GM21360 (cell line): ENCODE results near the gene SLC6A4.
"Not testable (repeated sequence)": the region's sequence is repeated elsewhere in the genome, so short reads cannot be mapped to it uniquely, and the experiment has no call there.

Experiments
- ATAC-seq: cut with Tn5 transposase; IDR thresholded peaks from one replicate; pipeline ENCODE4 v1.9.1; 2021; ENCODE audit warnings: mild to moderate bottlenecking, moderate library complexity; ENCODE audit not compliant: unreplicated experiment

The SLC6A4 gene

GRCh38 chr17:30220414-30220813 lies 15.1 kb downstream of the SLC6A4 start:
- ATAC-seq, result no peak

GRCh38 chr17:30219833-30220232 lies 15.7 kb downstream of the SLC6A4 start:
- no peak for ATAC-seq

GRCh38 chr17:30219315-30219714 lies 16.2 kb downstream of the SLC6A4 start:
- ATAC-seq, result no peak

GRCh38 chr17:30218799-30219198 lies 16.7 kb downstream of the SLC6A4 start:
- no peak for ATAC-seq

- ATAC-seq, result no peak
Measured at GRCh38 chr17:30217746-30218245, 17.7 kb downstream of the SLC6A4 start.

GRCh38 chr17:30217054-30217453 lies 18.4 kb downstream of the SLC6A4 start:
- ATAC-seq, result no peak

- ATAC-seq, result no peak
Measured at GRCh38 chr17:30212750-30213149, 22.7 kb downstream of the SLC6A4 start.

- no peak for ATAC-seq
Measured at GRCh38 chr17:30211371-30211770, 24.1 kb downstream of the SLC6A4 start.

- no peak for ATAC-seq
Measured at GRCh38 chr17:30210901-30211300, 24.6 kb downstream of the SLC6A4 start.

- ATAC-seq, result no peak
Measured at GRCh38 chr17:30210366-30210765, 25.1 kb downstream of the SLC6A4 start.

GRCh38 chr17:30209930-30210329 lies 25.6 kb downstream of the SLC6A4 start:
- no peak for ATAC-seq

- ATAC-seq, result no peak
Measured at GRCh38 chr17:30208214-30208613, 27.3 kb downstream of the SLC6A4 start.

- no peak for ATAC-seq
Measured at GRCh38 chr17:30207655-30208054, 27.8 kb downstream of the SLC6A4 start.

GRCh38 chr17:30203471-30203981 lies 32.0 kb downstream of the SLC6A4 start:
- ATAC-seq, result no peak

- not testable (repeated sequence) for ATAC-seq
Measured at GRCh38 chr17:30200656-30201055, 34.8 kb downstream of the SLC6A4 start.

- no peak for ATAC-seq
Measured at GRCh38 chr17:30200106-30200505, 35.4 kb downstream of the SLC6A4 start.

GRCh38 chr17:30199600-30199999 lies 35.9 kb downstream of the SLC6A4 start:
- no peak for ATAC-seq

GRCh38 chr17:30197416-30197815 lies 38.1 kb downstream of the SLC6A4 start:
- no peak for ATAC-seq

- ATAC-seq, result no peak
Measured at GRCh38 chr17:30196504-30196903, 39.0 kb downstream of the SLC6A4 start.

- ATAC-seq, result no peak
Measured at GRCh38 chr17:30191072-30191471, 44.4 kb downstream of the SLC6A4 start.

- ATAC-seq, result no peak
Measured at GRCh38 chr17:30188211-30188939, 47.1 kb downstream of the SLC6A4 start.

- no peak for ATAC-seq
Measured at GRCh38 chr17:30187573-30187972, 47.9 kb downstream of the SLC6A4 start.

- no peak for ATAC-seq
Measured at GRCh38 chr17:30186761-30187160, 48.7 kb downstream of the SLC6A4 start.
